Measurements from ENCODE around the gene PRKAA1.
"Not testable (repeated sequence)": the region's sequence is repeated elsewhere in the genome, so short reads cannot be mapped to it uniquely, and the experiment has no call there.

Gene PRKAA1

GRCh38 chr5:40714001-40714400 lies 84.2 kb downstream of the PRKAA1 start:
- H3K9ac ChIP-seq (ENCODE audit: low read depth, low read length): no peak overlapping the region
- no peaks in the 10 kb centered on the region for H3K9me3 ChIP-seq (ENCODE audit: insufficient read depth, low read depth, low read length)
- H3K27me3 ChIP-seq (ENCODE audit: insufficient read depth, low read length): no peaks in the 10 kb centered on the region
- no peak overlapping the region for H3K27ac ChIP-seq (ENCODE audit: low read length)
- H3K4me1 ChIP-seq (ENCODE audit: insufficient read depth, low read length): no peaks in the 10 kb centered on the region
- no peaks in the 10 kb centered on the region for H3K36me3 ChIP-seq (ENCODE audit: insufficient read depth, low read depth, low read length)
- H3K4me3 ChIP-seq (ENCODE audit: low read length): no peak overlapping the region

- H3K36me3 ChIP-seq (ENCODE audit: insufficient read depth, low read depth, low read length); H3K27ac ChIP-seq (ENCODE audit: low read length); H3K4me3 ChIP-seq (ENCODE audit: low read length); H3K9me3 ChIP-seq (ENCODE audit: insufficient read depth, low read depth, low read length); H3K9ac ChIP-seq (ENCODE audit: low read depth, low read length); H3K4me1 ChIP-seq (ENCODE audit: insufficient read depth, low read length); H3K27me3 ChIP-seq (ENCODE audit: insufficient read depth, low read length): not testable (repeated sequence)
Observed at GRCh38 chr5:40710575-40710974, 87.6 kb downstream of the PRKAA1 start.

All from iPS-20b (cell line).